Stimulated activated CD4-positive, alpha-beta T cell treated with anti-CD3 and anti-CD28 coated beads, Interleukin-12 subunit alpha, Interleukin-12 subunit beta, amount 100 ng/mL, for 48 hours (primary cell): ENCODE results near the gene HEPHL1.

ENCODE experiments used
- DNase-seq, 3 donors: peaks; one replicate each; pipeline ENCODE4 v3.0.0-alpha.2; 2020; ENCODE audit warnings: low read depth in 2 of 3, low spot score in 1 of 3

Gene HEPHL1

DNA sequence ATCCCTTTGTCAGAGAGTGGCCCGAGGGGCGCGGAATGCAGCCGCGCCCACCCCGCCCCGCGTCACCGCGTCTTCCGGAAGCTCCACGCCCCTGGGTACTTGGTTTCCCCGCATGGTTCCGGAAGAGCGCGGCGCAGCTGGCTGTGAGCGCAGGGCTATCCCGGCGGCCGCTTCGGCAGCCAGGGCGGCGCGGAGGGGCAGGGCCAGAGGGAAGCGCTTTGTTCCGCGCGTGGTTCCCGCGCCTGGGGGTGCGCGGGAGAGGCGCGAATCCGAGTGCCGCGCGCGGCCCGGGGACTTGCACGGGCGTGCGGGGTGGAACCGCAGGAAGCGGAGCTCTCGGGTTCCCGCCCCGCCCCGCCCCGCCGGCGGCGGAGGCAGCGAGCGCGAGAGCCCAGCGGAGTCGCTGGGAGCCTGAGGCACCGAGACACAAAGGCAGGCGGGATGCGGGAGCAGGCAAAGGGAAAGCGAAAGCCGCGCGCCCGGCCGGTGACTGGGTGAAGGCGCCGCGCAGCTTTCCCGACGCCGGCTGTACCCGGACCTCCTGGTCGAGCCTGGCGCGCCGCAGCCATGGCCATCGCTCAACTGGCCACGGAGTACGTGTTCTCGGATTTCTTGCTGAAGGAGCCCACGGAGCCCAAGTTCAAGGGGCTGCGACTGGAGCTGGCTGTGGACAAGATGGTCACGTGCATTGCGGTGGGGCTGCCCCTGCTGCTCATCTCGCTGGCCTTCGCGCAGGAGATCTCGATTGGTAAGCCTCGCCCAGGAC lies 107.8 kb downstream of the HEPHL1 start, which contains the start of gene PANX1:
Gene PANX1, plus strand, starts transcription at position 96 of the 766 bp plus-strand sequence. Its CDS starts 472 bp downstream, at position 568.
- peak in 2 of 3 donors; percentile 45 to 72 for DNase-seq

DNA sequence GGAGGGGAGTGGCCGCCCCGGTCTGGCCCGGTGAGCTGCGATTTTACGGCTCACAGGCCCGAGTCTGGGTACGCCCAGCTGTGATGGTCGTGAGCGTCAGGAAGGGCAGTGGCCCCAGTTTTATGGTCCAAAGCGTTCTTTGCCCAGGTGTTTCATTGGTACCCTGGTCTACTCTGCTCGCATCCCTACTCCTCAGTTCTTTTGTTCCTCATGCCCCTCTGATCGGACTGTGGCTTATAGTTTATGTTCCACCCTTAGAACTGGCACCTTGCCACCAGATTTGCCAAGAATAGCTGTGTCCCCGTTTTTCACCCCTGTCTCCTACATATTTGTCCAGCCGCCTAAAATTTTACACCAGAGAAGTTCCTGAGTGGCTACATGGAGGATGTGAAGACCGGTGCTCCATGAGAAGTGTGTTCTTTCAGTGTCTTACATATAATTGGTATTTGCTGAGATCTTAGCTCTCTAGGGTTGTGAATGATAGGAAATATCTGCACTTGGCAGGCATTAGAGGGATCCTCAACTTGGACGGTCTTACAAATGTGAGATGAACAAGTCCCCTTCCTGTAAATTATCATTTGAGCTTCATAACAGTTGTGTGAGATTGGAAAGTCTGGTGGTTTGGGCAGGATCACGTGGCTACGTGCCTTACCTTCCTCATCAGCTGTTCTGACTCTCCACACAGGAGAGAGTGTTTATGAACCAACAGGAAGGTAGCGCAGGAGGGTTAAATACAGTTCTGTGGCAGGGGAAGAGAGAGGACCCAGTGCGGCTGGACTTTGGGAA lies 108.6 kb downstream of the HEPHL1 start:
- no peak for DNase-seq

DNA sequence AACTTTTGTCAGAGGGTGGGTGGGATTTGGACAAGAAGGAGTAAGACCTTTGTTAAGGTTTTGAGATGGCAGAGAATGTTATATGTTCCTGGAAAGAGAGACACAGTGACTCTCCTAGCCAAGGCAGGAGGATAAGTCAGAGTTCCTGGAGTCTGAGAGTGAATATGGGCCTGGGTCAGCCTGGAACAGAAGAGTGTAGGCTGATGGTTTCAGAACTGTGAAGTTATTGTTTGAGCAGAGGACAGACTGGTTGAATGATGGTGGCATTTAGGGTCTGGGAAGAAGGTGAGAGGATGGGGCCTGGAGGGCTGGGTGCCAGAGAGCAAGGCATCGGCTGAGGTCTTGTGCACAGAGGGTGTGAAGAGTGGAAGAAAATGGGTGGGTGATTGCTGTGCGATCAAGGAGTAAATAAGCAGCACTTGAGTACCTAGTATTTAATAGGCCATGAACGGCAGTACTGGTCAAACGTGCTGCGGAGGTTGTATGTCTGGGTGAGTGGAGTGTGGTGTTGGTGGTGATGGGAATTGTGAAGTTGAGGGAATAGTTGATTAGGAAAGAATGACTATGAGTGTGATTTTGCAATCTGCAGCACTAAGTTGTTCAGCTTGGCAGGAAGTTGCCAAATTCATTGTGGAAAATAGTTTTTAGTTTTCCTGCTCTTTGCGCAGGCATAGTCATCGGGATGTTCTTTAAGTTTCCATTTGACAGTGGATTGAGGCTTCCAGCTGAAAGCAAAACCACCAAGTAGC lies 109.3 kb downstream of the HEPHL1 start:
- no peak for DNase-seq

DNA sequence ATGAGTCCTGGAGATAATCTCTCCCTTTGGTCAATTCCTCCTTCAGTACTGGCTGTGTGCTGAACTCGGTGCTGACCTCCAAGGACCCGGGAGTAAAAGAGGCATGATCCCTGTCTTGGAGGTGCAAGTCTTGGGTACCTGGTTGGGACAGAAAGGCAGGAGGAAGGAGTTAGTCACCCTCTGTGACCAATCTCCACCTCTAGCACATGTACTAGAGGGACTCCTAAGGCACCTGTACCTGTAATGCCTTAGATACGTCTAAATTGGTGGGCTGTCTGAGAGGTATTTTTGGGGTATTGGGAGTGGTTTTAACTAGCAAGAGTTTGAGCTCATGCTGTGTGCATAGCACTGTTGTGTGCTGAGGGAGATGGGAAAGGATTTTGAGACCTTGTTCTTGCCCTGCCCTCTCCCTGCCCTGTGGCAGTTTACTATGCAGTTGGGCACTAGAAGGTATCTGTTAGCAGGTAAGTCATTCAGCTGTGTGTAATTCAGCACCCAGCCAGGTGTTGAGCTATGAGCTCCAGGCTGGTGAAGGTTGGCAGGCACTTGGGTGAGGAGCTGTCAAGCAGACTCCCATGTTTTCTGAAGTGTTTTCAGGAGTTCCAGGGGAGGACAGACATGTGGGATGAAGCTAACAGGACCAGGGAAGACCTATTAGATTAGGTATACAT lies 110.0 kb downstream of the HEPHL1 start:
- no peak for DNase-seq

GRCh38 chr11:94131718-94132115 lies 110.6 kb downstream of the HEPHL1 start:
- DNase-seq = no peak

DNA sequence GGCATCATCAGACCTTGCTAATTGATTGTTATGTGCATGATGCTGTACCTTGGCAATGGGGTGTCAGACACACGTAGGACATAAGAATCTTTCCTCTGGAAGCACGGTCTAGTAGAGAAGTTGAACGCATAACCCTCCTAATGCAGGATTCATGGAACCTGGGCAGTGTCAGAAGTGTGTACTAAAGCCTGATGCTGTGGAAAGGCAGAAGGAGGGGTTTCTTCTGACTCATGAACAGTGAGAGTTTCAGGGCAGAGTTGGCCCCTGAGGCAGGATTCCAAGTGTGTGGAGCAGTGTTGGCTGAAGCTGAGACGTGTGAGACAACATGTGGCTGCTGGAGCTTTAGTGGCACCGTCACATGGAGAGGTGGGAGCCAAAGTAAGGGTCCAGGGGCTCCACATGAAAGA lies 111.0 kb downstream of the HEPHL1 start:
- no peak for DNase-seq

- no peak for DNase-seq
Observed at GRCh38 chr11:94132823-94133408, 111.8 kb downstream of the HEPHL1 start.

DNA sequence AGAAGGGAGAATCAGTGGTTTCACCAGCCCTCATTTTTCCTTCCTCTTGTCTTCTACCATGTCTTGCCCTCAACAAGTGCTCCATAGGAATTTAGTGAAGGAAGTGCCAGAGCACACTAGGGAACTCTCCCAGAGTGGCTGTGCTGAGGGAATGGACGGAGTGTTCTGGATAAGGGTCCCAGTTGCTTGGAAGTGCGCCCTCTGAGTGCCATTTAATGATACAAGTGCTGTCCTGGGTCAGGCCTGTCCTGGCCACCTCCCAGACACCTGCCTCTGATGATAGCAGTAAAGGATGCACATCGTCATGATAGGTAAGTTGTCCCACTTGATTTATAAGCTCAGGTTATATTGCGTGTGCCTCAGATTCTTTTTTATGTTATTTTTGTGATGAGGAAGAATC lies 112.6 kb downstream of the HEPHL1 start:
- no peak for DNase-seq

- peak in 2 of 3 donors; percentile 27 to 34 for DNase-seq
Observed at GRCh38 chr11:94134651-94135512, 113.7 kb downstream of the HEPHL1 start.

- no peak for DNase-seq
Observed at GRCh38 chr11:94139416-94139815, 118.3 kb downstream of the HEPHL1 start.

- no peak for DNase-seq
Observed at GRCh38 chr11:94140154-94140655, 119.1 kb downstream of the HEPHL1 start.

- no peak for DNase-seq
Observed at GRCh38 chr11:94141511-94142307, 120.6 kb downstream of the HEPHL1 start.

DNA sequence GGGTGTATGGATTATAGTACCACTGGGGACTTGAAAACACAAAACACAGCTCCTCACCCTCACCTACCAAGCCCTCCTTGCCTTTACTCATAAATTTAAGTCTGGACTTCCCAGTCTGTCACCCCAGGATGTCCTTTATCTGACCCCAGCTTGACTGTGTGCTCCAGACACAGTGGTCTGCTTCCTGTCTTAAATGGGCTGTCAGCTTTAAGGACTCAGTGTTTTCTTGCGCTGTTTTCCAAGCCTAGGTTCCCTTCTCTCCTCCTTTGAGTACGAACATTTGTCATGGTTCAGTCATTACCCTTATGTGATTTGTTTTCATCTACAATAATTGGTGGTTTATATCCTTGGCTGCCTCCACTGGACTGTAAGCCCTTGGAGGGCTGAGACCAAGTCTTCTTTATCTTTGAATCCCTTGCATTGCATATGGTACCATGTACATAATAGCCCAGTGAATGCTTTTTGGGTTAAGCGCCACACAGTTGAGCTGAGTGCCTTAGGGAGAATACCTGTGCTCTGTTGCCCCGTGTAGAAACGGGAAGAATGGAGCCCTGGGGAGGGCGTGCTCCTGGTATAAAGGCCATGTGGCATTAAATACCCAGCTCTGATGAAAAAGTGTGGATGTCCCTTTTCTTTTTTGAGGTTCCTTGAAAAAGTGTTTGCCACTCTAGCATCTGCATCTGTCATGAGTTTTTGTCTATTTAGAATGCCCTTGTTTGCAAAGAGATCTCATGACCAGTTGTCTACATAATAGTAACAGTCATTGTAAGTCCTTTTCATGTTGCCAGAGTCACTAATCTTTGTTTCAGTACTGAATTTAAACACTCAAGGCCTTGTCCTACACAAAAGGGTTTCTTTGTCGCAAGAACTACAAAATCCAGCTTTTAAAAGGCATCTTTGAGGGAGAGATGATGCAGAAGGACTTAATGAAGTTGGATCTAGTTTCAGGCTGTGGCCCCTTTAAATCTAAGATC lies 121.4 kb downstream of the HEPHL1 start:
- no peak for DNase-seq

GRCh38 chr11:94144216-94144615 lies 123.1 kb downstream of the HEPHL1 start:
- no peak for DNase-seq

GRCh38 chr11:94144664-94145063 lies 123.5 kb downstream of the HEPHL1 start:
- no peak for DNase-seq

DNA sequence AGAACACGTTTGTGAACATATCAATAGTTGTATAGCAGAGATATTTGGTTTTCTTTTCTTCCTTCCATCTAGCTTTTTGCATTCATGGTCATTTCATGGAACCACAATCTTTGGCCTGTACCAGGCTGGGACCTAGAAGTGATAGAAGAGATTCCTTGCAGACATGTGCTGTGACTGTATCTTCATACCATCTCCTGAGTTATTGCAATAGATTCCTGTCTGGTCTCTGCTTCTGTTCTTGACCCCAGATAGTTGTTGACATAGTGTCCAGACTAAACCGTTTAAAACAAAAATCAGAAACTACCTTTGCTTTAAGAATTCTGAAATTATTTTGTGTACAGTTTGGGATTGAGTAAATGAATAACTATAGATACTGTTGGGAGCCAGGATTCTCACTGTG lies 124.3 kb downstream of the HEPHL1 start:
- DNase-seq = no peak

GRCh38 chr11:94145916-94146315 lies 124.8 kb downstream of the HEPHL1 start:
- DNase-seq = no peak
